Cardiac fibroblast (primary cell): ENCODE results near the gene OXNAD1.

Experiments
- DNase-seq, 2 donors: peaks; one replicate each; pipeline versions ENCODE4 v3.0.0 to v3.0.0-alpha.2; 2010; ENCODE audit warnings: low read depth in 2 of 2
- H3K4me3 ChIP-seq, 2 donors: replicated peaks in 1 of 2; 1 replicate in 1 of 2; 2 replicates in 1 of 2; pipeline ENCODE4 v1.5.1; 2011; ENCODE audit warnings: low read depth in 2 of 2, low read length in 2 of 2, mild to moderate bottlenecking in 2 of 2, moderate library complexity in 1 of 2
- CTCF ChIP-seq: IDR thresholded peaks from one replicate; pipeline ENCODE4 v1.5.1; 2011; ENCODE audit warnings: low read depth, mild to moderate bottlenecking, low read length, inconsistent platforms

OXNAD1 gene

GRCh38 chr3:16252243-16252978 is 12.6 kb upstream of the OXNAD1 start:
- TF ChIP-seq CTCF, result no peak
- H3K4me3 ChIP-seq, result no peak overlapping the region
- peak in 1 of 2 donors; percentile 40 for DNase-seq

GRCh38 chr3:16252988-16253387 is 12.0 kb upstream of the OXNAD1 start:
- no peak for DNase-seq
- no peak overlapping the region for H3K4me3 ChIP-seq
- no peak for TF ChIP-seq CTCF

- no peak for TF ChIP-seq CTCF
- DNase-seq, result peak; percentile 57 to 69
- no peak overlapping the region for H3K4me3 ChIP-seq
Measured at GRCh38 chr3:16253601-16254000, 11.4 kb upstream of the OXNAD1 start.

- DNase-seq, result no peak
- TF ChIP-seq CTCF, result no peak
- H3K4me3 ChIP-seq, result no peak overlapping the region
Measured at GRCh38 chr3:16254916-16255315, 10.1 kb upstream of the OXNAD1 start.

- TF ChIP-seq CTCF, result no peak
- no peak for DNase-seq
Measured at GRCh38 chr3:16255326-16255725, 9.7 kb upstream of the OXNAD1 start.

GRCh38 chr3:16255726-16256125 is 9.3 kb upstream of the OXNAD1 start:
- TF ChIP-seq CTCF, result no peak
- no peak for DNase-seq
- no peak overlapping the region for H3K4me3 ChIP-seq

More at GRCh38 chr3:16255326-16255725, 9.7 kb upstream of the OXNAD1 start:
- no peak overlapping the region for H3K4me3 ChIP-seq

- TF ChIP-seq CTCF, result no peak
- no peak overlapping the region for H3K4me3 ChIP-seq
- no peak for DNase-seq
Measured at GRCh38 chr3:16257309-16257708, 7.7 kb upstream of the OXNAD1 start.
